Measurements from ENCODE around the gene MLPH. TPM values are rescaled to one million over a fixed set of nuclear protein-coding genes. Genes with fewer than 3 reads are reported as not detected.

MLPH gene
- total RNA-seq, 2 experiments from 2014 or later, result not detected

- CTCF ChIA-PET, result no interaction called here
- H3K27ac Mint-ChIP-seq, result no peak overlapping the region
- no peak overlapping the region for H3K4me3 Mint-ChIP-seq
- DNase-seq, result no peak
- H3K36me3 Mint-ChIP-seq, result no peaks in the 10 kb centered on the region
- no peaks in the 10 kb centered on the region for H3K9me3 Mint-ChIP-seq (ENCODE audit: low read depth)
- no peak for ATAC-seq
- H3K4me1 Mint-ChIP-seq, result peaks cover 2% of the 10 kb centered on the region
- H3K27me3 Mint-ChIP-seq, result no peaks in the 10 kb centered on the region
These were observed 42.7 kb downstream of the MLPH start for GRCh38 chr2:237529452-237530402.

GRCh38 chr2:237530472-237531433 is 43.7 kb downstream of the MLPH start:
- CTCF ChIA-PET, result interaction anchor here (0.9 kb wide), 1 partner anchor 41 kb away, joined by 3 read pairs; no protein-coding TSS in a partner anchor
- Mint-ChIP-seq H3K27ac (no peak overlapping the region), H3K36me3 (no peaks in the 10 kb centered on the region), H3K9me3 (ENCODE audit: low read depth) (no peaks in the 10 kb centered on the region), H3K4me3 (no peak overlapping the region), H3K4me1 (peaks cover 2% of the 10 kb centered on the region), H3K27me3 (no peaks in the 10 kb centered on the region)
- ATAC-seq, result no peak
- DNase-seq, result no peak

- peaks cover 2% of the 10 kb centered on the region for H3K4me1 Mint-ChIP-seq
- no peak overlapping the region for H3K27ac Mint-ChIP-seq
- no peaks in the 10 kb centered on the region for H3K9me3 Mint-ChIP-seq (ENCODE audit: low read depth)
- H3K4me3 Mint-ChIP-seq, result no peak overlapping the region
- ATAC-seq, result no peak
- H3K27me3 Mint-ChIP-seq, result no peaks in the 10 kb centered on the region
- no peak for DNase-seq
- H3K36me3 Mint-ChIP-seq, result no peaks in the 10 kb centered on the region
- CTCF ChIA-PET, result interaction anchor here (0.9 to 2.5 kb wide), 2 partner anchors 19 to 40 kb away, joined by 3 to 9 read pairs; no protein-coding TSS in a partner anchor
These were observed 45.1 kb downstream of the MLPH start for GRCh38 chr2:237532160-237532559.

GRCh38 chr2:237533668-237534161 is 46.7 kb downstream of the MLPH start:
- Mint-ChIP-seq H3K27me3 (no peaks in the 10 kb centered on the region), H3K4me3 (no peak overlapping the region), H3K4me1 (peaks cover 2% of the 10 kb centered on the region), H3K36me3 (no peaks in the 10 kb centered on the region), H3K9me3 (ENCODE audit: low read depth) (no peaks in the 10 kb centered on the region), H3K27ac (no peak overlapping the region)
- CTCF ChIA-PET, result interaction anchor here (2.5 kb wide), 1 partner anchor 21 kb away, joined by 9 read pairs; no protein-coding TSS in a partner anchor
- ATAC-seq, result no peak
- no peak for DNase-seq

- Mint-ChIP-seq H3K27ac (no peak overlapping the region), H3K36me3 (no peaks in the 10 kb centered on the region), H3K27me3 (no peaks in the 10 kb centered on the region), H3K4me3 (no peak overlapping the region), H3K9me3 (ENCODE audit: low read depth) (no peaks in the 10 kb centered on the region), H3K4me1 (peaks cover 2% of the 10 kb centered on the region)
- CTCF ChIA-PET, result no interaction called here
- ATAC-seq, result no peak
- no peak for DNase-seq
These were observed 47.3 kb downstream of the MLPH start for GRCh38 chr2:237534380-237534779.

GRCh38 chr2:237535385-237536082 is 48.5 kb downstream of the MLPH start:
- H3K27ac Mint-ChIP-seq, result no peak overlapping the region
- no peak for DNase-seq
- H3K4me1 Mint-ChIP-seq, result peaks cover 2% of the 10 kb centered on the region
- no peak for ATAC-seq
- H3K27me3 Mint-ChIP-seq, result no peaks in the 10 kb centered on the region
- H3K9me3 Mint-ChIP-seq (ENCODE audit: low read depth), result no peaks in the 10 kb centered on the region
- no peaks in the 10 kb centered on the region for H3K36me3 Mint-ChIP-seq
- no peak overlapping the region for H3K4me3 Mint-ChIP-seq
- CTCF ChIA-PET, result no interaction called here

- Mint-ChIP-seq H3K36me3 (no peaks in the 10 kb centered on the region), H3K9me3 (ENCODE audit: low read depth) (no peaks in the 10 kb centered on the region), H3K4me1 (peaks cover 2% of the 10 kb centered on the region), H3K27ac (no peak overlapping the region), H3K4me3 (no peak overlapping the region), H3K27me3 (no peaks in the 10 kb centered on the region)
- ATAC-seq (no peak), DNase-seq (no peak)
- CTCF ChIA-PET, result no interaction called here
These were observed 49.0 kb downstream of the MLPH start for GRCh38 chr2:237536083-237536415.

GRCh38 chr2:237536617-237537016 is 49.6 kb downstream of the MLPH start:
- Mint-ChIP-seq H3K9me3 (ENCODE audit: low read depth) (no peaks in the 10 kb centered on the region), H3K36me3 (no peaks in the 10 kb centered on the region), H3K4me3 (no peak overlapping the region), H3K27ac (no peak overlapping the region), H3K27me3 (no peaks in the 10 kb centered on the region), H3K4me1 (peaks cover 2% of the 10 kb centered on the region)
- CTCF ChIA-PET, result no interaction called here
- no peak for DNase-seq
- ATAC-seq, result no peak

GRCh38 chr2:237538001-237538720 is 51.1 kb downstream of the MLPH start:
- CTCF ChIA-PET, result no interaction called here
- H3K27ac Mint-ChIP-seq, result no peak overlapping the region
- H3K9me3 Mint-ChIP-seq (ENCODE audit: low read depth), result no peaks in the 10 kb centered on the region
- H3K4me3 Mint-ChIP-seq, result no peak overlapping the region
- no peak for ATAC-seq
- no peaks in the 10 kb centered on the region for H3K4me1 Mint-ChIP-seq
- H3K36me3 Mint-ChIP-seq, result no peaks in the 10 kb centered on the region
- no peak for DNase-seq
- H3K27me3 Mint-ChIP-seq, result no peaks in the 10 kb centered on the region

- Mint-ChIP-seq H3K4me1 (no peaks in the 10 kb centered on the region), H3K4me3 (no peak overlapping the region), H3K9me3 (ENCODE audit: low read depth) (no peaks in the 10 kb centered on the region), H3K36me3 (no peaks in the 10 kb centered on the region), H3K27me3 (no peaks in the 10 kb centered on the region), H3K27ac (no peak overlapping the region)
- DNase-seq, result no peak
- ATAC-seq, result no peak
- CTCF ChIA-PET, result no interaction called here
These were observed 51.9 kb downstream of the MLPH start for GRCh38 chr2:237538901-237539300.

GRCh38 chr2:237539681-237540080 is 52.6 kb downstream of the MLPH start:
- Mint-ChIP-seq H3K4me1 (no peaks in the 10 kb centered on the region), H3K27ac (no peak overlapping the region), H3K9me3 (ENCODE audit: low read depth) (no peaks in the 10 kb centered on the region), H3K4me3 (no peak overlapping the region), H3K36me3 (no peaks in the 10 kb centered on the region), H3K27me3 (no peaks in the 10 kb centered on the region)
- ATAC-seq (no peak), DNase-seq (no peak)
- CTCF ChIA-PET, result interaction anchor here (1.0 to 2.3 kb wide), 2 partner anchors 27 to 33 kb away, joined by 4 to 7 read pairs; no protein-coding TSS in a partner anchor

- no peak for ATAC-seq
These were observed 53.2 kb downstream of the MLPH start for GRCh38 chr2:237540223-237540775.

More at GRCh38 chr2:237540223-237540775, 53.2 kb downstream of the MLPH start:
- Mint-ChIP-seq H3K9me3 (ENCODE audit: low read depth) (no peaks in the 10 kb centered on the region), H3K4me1 (no peaks in the 10 kb centered on the region), H3K27me3 (no peaks in the 10 kb centered on the region), H3K4me3 (no peak overlapping the region), H3K36me3 (no peaks in the 10 kb centered on the region), H3K27ac (no peak overlapping the region)
- CTCF ChIA-PET, result interaction anchor here (1.0 to 2.3 kb wide), 2 partner anchors 27 to 32 kb away, joined by 4 to 7 read pairs; no protein-coding TSS in a partner anchor
- no peak for DNase-seq
